Body of pancreas (tissue), 4 donors: ENCODE results near the gene CDC42EP5.

ENCODE experiments used
- CTCF ChIP-seq, 7 experiments: fragments of 450-650 bp in 4 of 7; fragments of 200-600 bp in 3 of 7; sonication (generic) in 3 of 7; IDR thresholded peaks; one replicate each; pipeline ENCODE4 v1.5.1; 2016 to 2019; ENCODE audit warnings: antibody characterized with exemption in 7 of 7
- POLR2A ChIP-seq, 3 donors: fragments of 450-650 bp; IDR thresholded peaks; one replicate each; pipeline ENCODE4 v1.6.1; 2016; ENCODE audit warnings: antibody characterized with exemption in 3 of 3, mild to moderate bottlenecking in 2 of 3

DNA sequence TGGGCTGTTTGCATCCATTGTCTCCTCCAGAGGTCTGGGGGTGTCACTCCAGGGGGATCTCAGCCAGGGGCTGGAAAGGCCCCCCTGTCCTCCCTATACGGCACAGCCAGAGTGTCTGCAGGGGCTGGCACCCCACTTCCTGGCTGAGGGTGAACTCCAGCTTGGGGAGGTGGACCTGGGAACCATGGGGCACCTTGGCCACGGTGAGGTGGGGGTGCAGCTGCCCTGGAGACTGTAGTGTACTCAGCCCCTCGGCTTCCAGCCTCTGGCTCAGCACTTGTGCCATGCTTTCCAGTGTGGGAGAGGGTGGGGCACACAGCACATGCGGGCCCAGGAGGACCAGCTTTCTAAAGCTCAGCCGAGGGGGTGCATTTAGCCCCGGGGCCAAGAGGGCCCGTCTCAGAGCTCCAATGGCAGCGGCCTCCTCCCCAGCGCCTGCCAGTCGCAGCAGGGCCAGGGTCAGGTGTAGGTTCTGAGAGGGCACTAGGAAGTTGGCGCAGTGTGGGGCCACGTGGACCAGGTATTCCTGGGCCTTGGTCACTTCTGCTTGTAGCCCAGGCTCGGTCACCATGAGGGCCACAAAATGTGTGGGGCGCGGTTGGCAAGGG, 10.9 kb downstream of the CDC42EP5 start:
- no peak for TF ChIP-seq CTCF (IDR thresholded peaks at IDR 0.05)
- no peak for TF ChIP-seq POLR2A (IDR thresholded peaks at IDR 0.05)
